ENCODE measurements around the gene ATG13. TPM values are rescaled to one million over a fixed set of nuclear protein-coding genes. Genes with fewer than 3 reads are reported as not detected.
A peak's percentile ranks its signal among the peaks of the same experiment; 100 is the strongest.

Gene ATG13
- total and polyA plus RNA-seq, 10 donors = 14.9 to 111 (median 81.9) TPM

DNA sequence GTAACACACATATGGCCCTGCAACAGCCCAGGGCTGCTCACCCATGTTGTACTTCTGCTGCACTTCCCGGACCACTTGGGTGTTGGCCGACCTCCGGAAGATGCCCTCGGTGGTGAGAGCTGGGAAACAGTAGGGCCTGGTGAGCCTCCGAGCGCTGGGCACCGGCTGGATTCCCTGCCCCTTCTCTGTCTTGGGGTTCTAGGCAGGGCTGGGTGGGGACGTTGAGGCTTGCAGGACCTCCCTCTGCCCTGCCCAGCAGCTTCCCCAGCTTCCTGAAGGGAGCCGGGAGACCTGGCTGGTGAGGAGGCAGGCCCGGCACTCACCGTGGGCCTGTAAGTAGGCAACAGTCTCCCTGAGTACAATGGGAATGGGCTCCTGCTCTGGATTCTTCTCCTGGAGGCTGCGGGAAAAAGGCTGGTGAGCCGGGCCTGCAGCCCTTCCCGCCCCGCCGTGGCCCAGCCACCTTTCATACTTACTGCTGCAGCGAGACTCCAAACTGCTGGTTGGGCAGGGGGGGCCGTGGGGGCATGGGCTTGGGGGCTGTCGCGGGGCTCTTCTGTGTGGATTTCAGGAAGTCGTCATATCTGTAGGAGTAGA, 62.9 kb downstream of the ATG13 start:
- WGBS, 5 donors = 84 to 93% (median 87%) methylated on average over 9 to 21 of the region's 21 CpGs
- TF ChIP-seq, protein P1, sequence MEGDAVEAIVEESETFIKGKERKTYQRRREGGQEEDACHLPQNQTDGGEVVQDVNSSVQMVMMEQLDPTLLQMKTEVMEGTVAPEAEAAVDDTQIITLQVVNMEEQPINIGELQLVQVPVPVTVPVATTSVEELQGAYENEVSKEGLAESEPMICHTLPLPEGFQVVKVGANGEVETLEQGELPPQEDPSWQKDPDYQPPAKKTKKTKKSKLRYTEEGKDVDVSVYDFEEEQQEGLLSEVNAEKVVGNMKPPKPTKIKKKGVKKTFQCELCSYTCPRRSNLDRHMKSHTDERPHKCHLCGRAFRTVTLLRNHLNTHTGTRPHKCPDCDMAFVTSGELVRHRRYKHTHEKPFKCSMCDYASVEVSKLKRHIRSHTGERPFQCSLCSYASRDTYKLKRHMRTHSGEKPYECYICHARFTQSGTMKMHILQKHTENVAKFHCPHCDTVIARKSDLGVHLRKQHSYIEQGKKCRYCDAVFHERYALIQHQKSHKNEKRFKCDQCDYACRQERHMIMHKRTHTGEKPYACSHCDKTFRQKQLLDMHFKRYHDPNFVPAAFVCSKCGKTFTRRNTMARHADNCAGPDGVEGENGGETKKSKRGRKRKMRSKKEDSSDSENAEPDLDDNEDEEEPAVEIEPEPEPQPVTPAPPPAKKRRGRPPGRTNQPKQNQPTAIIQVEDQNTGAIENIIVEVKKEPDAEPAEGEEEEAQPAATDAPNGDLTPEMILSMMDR (IDR thresholded peaks at IDR 0.05 in 8 of 11, conservative IDR thresholded peaks at IDR 0.05 in 3 of 11) = no peak
- TF ChIP-seq POLR2AphosphoS5 (IDR thresholded peaks at IDR 0.05) = peak in 1 of 3 donors; percentile 19
- TF ChIP-seq POLR2A (IDR thresholded peaks at IDR 0.05) = no peak
- H3K4me1 ChIP-seq = peaks cover 19 to 71% (median 40%) of the 10 kb centered on the region in 6 donors
- no peaks in the 10 kb centered on the region for H3K27me3 ChIP-seq (replicated peaks in 1 of 7)
- intact Hi-C loops (cut with DNase I; ENCODE audit: low total_unique reads) = no loop called here
- no peaks in the 10 kb centered on the region for H3K9me3 ChIP-seq
- H3K4me3 ChIP-seq = no peak overlapping the region
- peak overlapping the region in 2 of 8 donors; percentile 28 to 78 for H3K27ac ChIP-seq
- H3K36me3 ChIP-seq = peaks cover 8 to 93% (median 63%) of the 10 kb centered on the region in 6 donors
- DNase-seq = peak; percentile 52

DNA sequence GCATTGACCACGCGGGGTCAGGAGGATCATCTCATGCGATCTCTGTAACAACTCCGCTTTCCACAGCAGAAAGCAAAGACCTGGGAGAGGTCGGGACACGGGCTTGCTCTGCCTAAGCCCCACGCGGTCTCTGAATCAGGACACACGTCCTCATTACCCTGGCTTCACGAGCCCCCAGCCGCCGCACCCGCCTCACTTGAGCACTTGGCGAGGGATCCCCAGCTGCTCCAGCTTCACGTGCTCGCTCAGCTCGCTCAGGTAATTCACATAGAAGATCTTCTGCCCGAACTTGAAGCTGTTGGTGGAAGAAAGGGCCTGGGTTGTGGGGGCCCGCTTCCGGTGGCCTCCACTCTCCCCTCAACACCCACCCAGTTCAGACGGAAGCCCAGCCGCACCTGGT, 63.5 kb downstream of the ATG13 start:
- no peak for TF ChIP-seq POLR2A (IDR thresholded peaks at IDR 0.05)
- TF ChIP-seq, protein P1 (IDR thresholded peaks at IDR 0.05 in 8 of 11, conservative IDR thresholded peaks at IDR 0.05 in 3 of 11) = no peak
- TF ChIP-seq POLR2AphosphoS5 (IDR thresholded peaks at IDR 0.05) = no peak
- intact Hi-C loops (cut with DNase I; ENCODE audit: low total_unique reads) = no loop called here
- peak; percentile 70 for DNase-seq
- Histone ChIP-seq H3K9me3 (no peaks in the 10 kb centered on the region), H3K36me3 (peaks cover 8 to 99% (median 68%) of the 10 kb centered on the region in 6 donors), H3K4me1 (peaks cover 15 to 71% (median 38%) of the 10 kb centered on the region in 6 donors), H3K27me3 (replicated peaks in 1 of 7) (no peaks in the 10 kb centered on the region), H3K27ac (peak overlapping the region in 2 of 8 donors; percentile 28 to 78), H3K4me3 (no peak overlapping the region)
- 90 to 95% (median 92%) methylated on average over 21 to 22 of the region's 22 CpGs for WGBS, 5 donors

GRCh38 chr11:46681814-46682213, 64.5 kb downstream of the ATG13 start:
- Histone ChIP-seq H3K4me1 (peaks cover 9 to 71% (median 33%) of the 10 kb centered on the region in 6 donors), H3K27ac (peak overlapping the region in 2 of 8 donors; percentile 7 to 78), H3K9me3 (no peaks in the 10 kb centered on the region), H3K4me3 (no peak overlapping the region), H3K36me3 (peaks cover 8 to 100% (median 78%) of the 10 kb centered on the region in 6 donors), H3K27me3 (replicated peaks in 1 of 7) (no peaks in the 10 kb centered on the region)
- TF ChIP-seq POLR2A (IDR thresholded peaks at IDR 0.05) (no peak), POLR2AphosphoS5 (IDR thresholded peaks at IDR 0.05) (no peak)
- TF ChIP-seq, protein P1 (IDR thresholded peaks at IDR 0.05 in 8 of 11, conservative IDR thresholded peaks at IDR 0.05 in 3 of 11) = no peak
- DNase-seq = no peak
- 90 to 98% (median 96%) methylated on average over 3 to 11 of the region's 11 CpGs for WGBS, 5 donors
- intact Hi-C loops (cut with DNase I; ENCODE audit: low total_unique reads) = no loop called here

Data from spleen (tissue), 11 donors.